Skeletal muscle tissue (tissue), 4 donors: ENCODE results near the gene SLC29A1. TPM values are rescaled to one million over a fixed set of nuclear protein-coding genes. Genes with fewer than 3 reads are reported as not detected.
A peak's percentile ranks its signal among the peaks of the same experiment; 100 is the strongest.
"Not testable (repeated sequence)": the region's sequence is repeated elsewhere in the genome, so short reads cannot be mapped to it uniquely, and the experiment has no call there.

ENCODE experiments used
- H3K27ac ChIP-seq: one replicate; pipeline ENCODE4 v1.7.0; 2013; ENCODE audit warnings: mild to moderate bottlenecking, low read depth, low read length, inconsistent platforms
- H3K27me3 ChIP-seq, 3 donors: one replicate each; pipeline ENCODE4 v1.7.0; 2013; ENCODE audit warnings: low read length in 3 of 3; ENCODE audit not compliant: control insufficient read depth in 3 of 3, insufficient read depth in 3 of 3
- H3K36me3 ChIP-seq, 3 donors: one replicate each; pipeline ENCODE4 v1.7.0; 2013; ENCODE audit warnings: low read length in 3 of 3; ENCODE audit not compliant: control insufficient read depth in 3 of 3, insufficient read depth in 3 of 3
- H3K4me1 ChIP-seq, 3 donors: one replicate each; pipeline ENCODE4 v1.7.0; 2013; ENCODE audit warnings: low read length in 3 of 3, mild to moderate bottlenecking in 3 of 3; ENCODE audit not compliant: control insufficient read depth in 3 of 3, insufficient read depth in 3 of 3
- H3K4me3 ChIP-seq, 3 donors: one replicate each; pipeline ENCODE4 v1.7.0; 2013; ENCODE audit warnings: low read length in 3 of 3
- H3K9ac ChIP-seq, 3 donors: one replicate each; pipeline ENCODE4 v1.7.0; 2013; ENCODE audit warnings: low read length in 3 of 3, mild to moderate bottlenecking in 3 of 3, moderate library complexity in 2 of 3, low read depth in 1 of 3
- H3K9me3 ChIP-seq, 3 donors: one replicate each; pipeline ENCODE4 v1.7.0; 2013; ENCODE audit warnings: low read length in 3 of 3; ENCODE audit not compliant: control insufficient read depth in 3 of 3
- total RNA-seq: library from RNA; depleted of rRNA; stranded (reverse); fragments of >200 nt; gene quantifications from one replicate; pipeline ENCODE4 v1.2.3, GENCODE V29; 2014
- donor health status: Osteomylitis.

SLC29A1 gene
- total RNA-seq, 1 donor from 2014 or later, result 14.6 TPM

DNA sequence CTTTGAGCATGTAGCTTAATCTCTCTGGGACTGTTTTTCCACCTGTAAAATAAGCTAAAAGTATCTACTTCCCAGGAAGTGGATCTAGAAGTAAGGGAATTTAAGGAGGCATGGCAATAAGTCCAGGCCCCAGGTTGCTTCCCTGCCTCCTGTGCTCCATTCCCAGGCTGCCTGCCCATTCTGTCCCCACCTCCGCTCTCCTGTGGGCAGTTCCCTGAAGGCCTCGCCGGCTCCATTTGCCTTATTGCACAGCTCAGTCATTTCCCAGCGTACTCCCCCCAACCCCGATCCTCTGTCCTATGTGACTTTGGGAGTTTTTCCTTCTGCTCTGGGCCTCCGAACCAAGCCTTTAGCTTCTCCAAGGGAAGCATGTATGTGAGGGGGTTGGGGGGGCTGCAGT, 4.6 kb downstream of the SLC29A1 start:
- H3K27ac ChIP-seq, result peak overlapping the region; percentile 94
- H3K9me3 ChIP-seq, result no peaks in the 10 kb centered on the region
- H3K4me3 ChIP-seq, result peak overlapping the region; percentile 69 to 89 (median 78)
- peak overlapping the region; percentile 92 to 99 (median 92) for H3K9ac ChIP-seq
- no peaks in the 10 kb centered on the region for H3K27me3 ChIP-seq
- H3K4me1 ChIP-seq, result peaks cover 68 to 90% (median 84%) of the 10 kb centered on the region in 3 donors
- H3K36me3 ChIP-seq, result peaks cover 29 to 40% (median 38%) of the 10 kb centered on the region in 3 donors

GRCh38 chr6:44228433-44228832, 5.0 kb downstream of the SLC29A1 start:
- peak overlapping the region; percentile 94 for H3K27ac ChIP-seq
- H3K9me3 ChIP-seq, result no peaks in the 10 kb centered on the region
- peaks cover 70 to 93% (median 87%) of the 10 kb centered on the region in 3 donors for H3K4me1 ChIP-seq
- peaks cover 33 to 44% (median 40%) of the 10 kb centered on the region in 3 donors for H3K36me3 ChIP-seq
- H3K27me3 ChIP-seq, result no peaks in the 10 kb centered on the region
- H3K9ac ChIP-seq, result peak overlapping the region; percentile 92 to 99 (median 92)
- peak overlapping the region; percentile 69 to 89 (median 78) for H3K4me3 ChIP-seq

- H3K4me3 ChIP-seq, result peak overlapping the region; percentile 69 to 89 (median 78)
- H3K4me1 ChIP-seq, result peaks cover 75 to 97% (median 91%) of the 10 kb centered on the region in 3 donors
- no peaks in the 10 kb centered on the region for H3K9me3 ChIP-seq
- peak overlapping the region; percentile 94 for H3K27ac ChIP-seq
- peak overlapping the region; percentile 92 to 99 (median 92) for H3K9ac ChIP-seq
- H3K27me3 ChIP-seq, result no peaks in the 10 kb centered on the region
- peaks cover 33 to 46% (median 40%) of the 10 kb centered on the region in 3 donors for H3K36me3 ChIP-seq
These were observed 5.4 kb downstream of the SLC29A1 start for GRCh38 chr6:44228836-44229235.

GRCh38 chr6:44229376-44230033, 6.1 kb downstream of the SLC29A1 start:
- H3K27me3 ChIP-seq, result no peaks in the 10 kb centered on the region
- H3K27ac ChIP-seq, result peak overlapping the region; percentile 94
- no peaks in the 10 kb centered on the region for H3K9me3 ChIP-seq
- peak overlapping the region; percentile 46 to 89 (median 78) for H3K4me3 ChIP-seq
- H3K36me3 ChIP-seq, result peaks cover 33 to 47% (median 40%) of the 10 kb centered on the region in 3 donors
- peaks cover 75 to 97% (median 91%) of the 10 kb centered on the region in 3 donors for H3K4me1 ChIP-seq
- peak overlapping the region; percentile 92 to 99 (median 92) for H3K9ac ChIP-seq

DNA sequence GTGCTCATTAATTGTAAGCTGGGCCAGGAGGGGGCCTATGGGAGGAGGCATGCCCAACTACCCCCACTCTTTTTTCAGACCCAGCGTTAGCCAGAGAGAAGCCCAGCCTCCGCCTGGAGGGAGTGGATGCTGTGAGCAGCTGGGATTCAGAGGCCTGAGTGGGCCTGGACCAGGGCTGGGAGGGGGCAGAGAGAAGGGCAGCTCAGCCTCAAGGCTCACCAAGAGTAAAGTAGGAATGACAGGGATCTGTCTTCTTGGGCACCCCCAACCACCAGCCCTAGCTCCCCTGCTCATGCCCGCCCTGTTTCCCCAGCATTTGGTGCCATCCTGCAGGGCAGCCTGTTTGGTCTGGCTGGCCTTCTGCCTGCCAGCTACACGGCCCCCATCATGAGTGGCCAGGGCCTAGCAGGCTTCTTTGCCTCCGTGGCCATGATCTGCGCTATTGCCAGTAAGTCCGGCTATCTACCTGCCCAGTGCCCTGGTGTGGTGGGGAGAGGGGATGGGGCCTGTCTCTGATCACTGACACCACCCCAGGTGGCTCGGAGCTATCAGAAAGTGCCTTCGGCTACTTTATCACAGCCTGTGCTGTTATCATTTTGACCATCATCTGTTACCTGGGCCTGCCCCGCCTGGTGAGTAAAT, 6.8 kb downstream of the SLC29A1 start:
- peak overlapping the region in 1 of 3 donors; percentile 99 for H3K9ac ChIP-seq
- peak overlapping the region in 1 of 3 donors; percentile 89 for H3K4me3 ChIP-seq
- peak overlapping the region; percentile 19 for H3K27ac ChIP-seq
- peaks cover 33 to 47% (median 40%) of the 10 kb centered on the region in 3 donors for H3K36me3 ChIP-seq
- H3K9me3 ChIP-seq, result no peaks in the 10 kb centered on the region
- peaks cover 76 to 97% (median 91%) of the 10 kb centered on the region in 3 donors for H3K4me1 ChIP-seq
- H3K27me3 ChIP-seq, result no peaks in the 10 kb centered on the region

GRCh38 chr6:44231426-44231825, 8.0 kb downstream of the SLC29A1 start:
- H3K27ac ChIP-seq, result peak overlapping the region; percentile 25
- peak overlapping the region in 1 of 3 donors; percentile 55 for H3K9ac ChIP-seq
- peaks cover 68 to 95% (median 88%) of the 10 kb centered on the region in 3 donors for H3K4me1 ChIP-seq
- peaks cover 33 to 49% (median 44%) of the 10 kb centered on the region in 3 donors for H3K36me3 ChIP-seq
- H3K27me3 ChIP-seq, H3K9me3 ChIP-seq, H3K4me3 ChIP-seq: not testable (repeated sequence)

GRCh38 chr6:44232676-44233566, 9.5 kb downstream of the SLC29A1 start:
- Histone ChIP-seq H3K4me1 (peaks cover 64 to 93% (median 83%) of the 10 kb centered on the region in 3 donors), H3K4me3 (peak overlapping the region in 2 of 3 donors; percentile 14 to 56), H3K27ac (peak overlapping the region; percentile 85), H3K36me3 (peaks cover 33 to 47% (median 44%) of the 10 kb centered on the region in 3 donors), H3K9ac (peak overlapping the region; percentile 64 to 82 (median 70)), H3K9me3 (no peaks in the 10 kb centered on the region), H3K27me3 (no peaks in the 10 kb centered on the region)

DNA sequence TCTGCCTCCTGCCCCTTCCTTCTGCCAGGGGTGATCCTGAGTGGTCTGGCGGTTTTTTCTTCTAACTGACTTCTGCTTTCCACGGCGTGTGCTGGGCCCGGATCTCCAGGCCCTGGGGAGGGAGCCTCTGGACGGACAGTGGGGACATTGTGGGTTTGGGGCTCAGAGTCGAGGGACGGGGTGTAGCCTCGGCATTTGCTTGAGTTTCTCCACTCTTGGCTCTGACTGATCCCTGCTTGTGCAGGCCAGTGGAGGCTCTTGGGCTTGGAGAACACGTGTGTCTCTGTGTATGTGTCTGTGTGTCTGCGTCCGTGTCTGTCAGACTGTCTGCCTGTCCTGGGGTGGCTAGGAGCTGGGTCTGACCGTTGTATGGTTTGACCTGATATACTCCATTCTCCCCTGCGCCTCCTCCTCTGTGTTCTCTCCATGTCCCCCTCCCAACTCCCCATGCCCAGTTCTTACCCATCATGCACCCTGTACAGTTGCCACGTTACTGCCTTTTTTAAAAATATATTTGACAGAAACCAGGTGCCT, 10.2 kb downstream of the SLC29A1 start:
- H3K27ac ChIP-seq, result peak overlapping the region; percentile 85
- peak overlapping the region; percentile 64 to 82 (median 70) for H3K9ac ChIP-seq
- H3K36me3 ChIP-seq, result peaks cover 33 to 47% (median 44%) of the 10 kb centered on the region in 3 donors
- no peaks in the 10 kb centered on the region for H3K27me3 ChIP-seq
- H3K4me3 ChIP-seq, result peak overlapping the region; percentile 14 to 56 (median 18)
- no peaks in the 10 kb centered on the region for H3K9me3 ChIP-seq
- H3K4me1 ChIP-seq, result peaks cover 61 to 93% (median 82%) of the 10 kb centered on the region in 3 donors
